GM12878 (cell line): ENCODE results near the gene FUT7. TPM values are rescaled to one million over a fixed set of nuclear protein-coding genes. Genes with fewer than 3 reads are reported as not detected.

Experiments used
- ATAC-seq: fragments of 200-7000 bp; cut with Tn5 transposase; 3 replicates; pipeline ENCODE4 v1.9.1; 2020; ENCODE audit warnings: mild to moderate bottlenecking, moderate library complexity
- BruUV-seq: library from RNA; stranded (reverse); fragments of 400-500 nt; replicated peaks from 2 replicates; lab custom pipeline; 2021; lab: Mats Ljungman, UMichigan
- CTCF ChIA-PET: fragments of 300-600 bp; sonication (Branson Sonifier 250); formaldehyde crosslinking; extraction: SDS; loops from one replicate; lab custom pipeline; 2021; ENCODE audit warnings: inconsistent platforms; lab: Yijun Ruan, JAX
- POLR2A ChIA-PET: fragments of 350-600 bp; formaldehyde crosslinking; extraction: SDS; loops from one replicate; lab custom pipeline; 2021; ENCODE audit warnings: inconsistent platforms; lab: Charles Lee
- RAD21 ChIA-PET: fragments of 300-600 bp; sonication (Branson Sonifier 250); formaldehyde crosslinking; loops from one replicate; lab custom pipeline; 2023; ENCODE audit warnings: antibody characterized with exemption; ENCODE audit not compliant: unreplicated experiment; lab: Charles Lee
- SMC1A ChIA-PET: fragments of 300-600 bp; sonication (Branson Sonifier 250); formaldehyde crosslinking; loops from one replicate; lab custom pipeline; 2023; ENCODE audit not compliant: unreplicated experiment, uncharacterized antibody; lab: Charles Lee
- DNase-seq: peaks from one replicate; pipeline ENCODE4 v3.0.0-alpha.2; 2011; ENCODE audit warnings: low read depth, low spot score
- FAIRE-seq: peaks from 3 replicates; lab custom pipeline; 2011; peaks lifted over from hg19 to GRCh38; lab: Jason Lieb, UNC
- H2AFZ ChIP-seq: 2 replicates; pipeline ENCODE4 v1.6.0; 2011; ENCODE audit warnings: low read depth, low read length, control low read depth; ENCODE audit not compliant: control insufficient read depth
- H3K27ac ChIP-seq: 2 replicates; pipeline ENCODE4 v1.5.1; 2011; ENCODE audit warnings: control low read depth; ENCODE audit not compliant: control insufficient read depth, insufficient read depth
- H3K27me3 ChIP-seq, 2 experiments: replicated peaks in 1 of 2; 2 replicates each; pipeline versions ENCODE4 v1.6.0 to v1.6.1; 2011; ENCODE audit warnings: low read length in 1 of 2; ENCODE audit not compliant: control insufficient read depth in 2 of 2, insufficient read depth in 2 of 2
- H3K36me3 ChIP-seq, 2 experiments: 2 replicates each; pipeline ENCODE4 v1.5.1; 2011; ENCODE audit warnings: low read length in 1 of 2; ENCODE audit not compliant: control insufficient read depth in 2 of 2, insufficient read depth in 2 of 2
- H3K4me1 ChIP-seq: 2 replicates; pipeline ENCODE4 v1.6.1; 2011; ENCODE audit warnings: mild to moderate bottlenecking, low read length, moderate library complexity, mixed read lengths; ENCODE audit not compliant: control insufficient read depth, insufficient read depth
- H3K4me2 ChIP-seq: 2 replicates; pipeline ENCODE4 v1.6.0; 2011; ENCODE audit warnings: control low read depth; ENCODE audit not compliant: control insufficient read depth, insufficient read depth
- H3K4me3 ChIP-seq: fragments of 200-600 bp; sonication (generic); 2 replicates; pipeline ENCODE4 v1.5.1; 2016
- H3K79me2 ChIP-seq: 2 replicates; pipeline ENCODE4 v1.6.0; 2011; ENCODE audit warnings: low read length; ENCODE audit not compliant: control insufficient read depth, insufficient read depth
- H3K9ac ChIP-seq: 2 replicates; pipeline ENCODE4 v1.8.0; 2011; ENCODE audit warnings: low read length, control low read depth, mixed read lengths; ENCODE audit not compliant: control insufficient read depth, insufficient read depth
- H3K9me3 ChIP-seq: replicated peaks from 3 replicates; pipeline ENCODE4 v1.5.1; 2011; ENCODE audit warnings: mild to moderate bottlenecking, low read length; ENCODE audit not compliant: control insufficient read depth, insufficient read depth
- H4K20me1 ChIP-seq: 2 replicates; pipeline ENCODE4 v1.6.0; 2011; ENCODE audit not compliant: control insufficient read depth, insufficient read depth
- BACH1 ChIP-seq: fragments of 450-650 bp; IDR thresholded peaks from 2 replicates; pipeline ENCODE4 v1.6.1; 2017; ENCODE audit warnings: mild to moderate bottlenecking, borderline replicate concordance
- BCL3 ChIP-seq: IDR thresholded peaks from 2 replicates; pipeline ENCODE4 v1.6.1; 2011; ENCODE audit warnings: borderline replicate concordance, low read depth, mild to moderate bottlenecking, moderate library complexity, low read length; ENCODE audit not compliant: insufficient read depth, poor library complexity, severe bottlenecking
- BHLHE40 ChIP-seq, 2 experiments: fragments of 450-650 bp in 1 of 2; IDR thresholded peaks; 2 replicates each; pipeline ENCODE4 v1.6.1; 2011 to 2017; ENCODE audit warnings: low read depth in 2 of 2, borderline replicate concordance in 1 of 2, improper control_type of control experiment in 1 of 2, low read length in 1 of 2, mild to moderate bottlenecking in 1 of 2
- CHD2 ChIP-seq: IDR thresholded peaks from 2 replicates; pipeline ENCODE4 v1.6.1; 2011; ENCODE audit warnings: low read depth, low read length, improper control_type of control experiment, borderline replicate concordance
- DPF2 ChIP-seq: fragments of 450-650 bp; IDR thresholded peaks from 2 replicates; pipeline ENCODE4 v1.6.1; 2017; ENCODE audit warnings: mild to moderate bottlenecking
- ESRRA ChIP-seq: IDR thresholded peaks from 2 replicates; pipeline ENCODE4 v1.6.1; 2012; ENCODE audit warnings: mild to moderate bottlenecking, low read length, improper control_type of control experiment
- MEF2B ChIP-seq: fragments of 450-650 bp; IDR thresholded peaks from 2 replicates; pipeline ENCODE4 v1.6.1; 2018; ENCODE audit warnings: mild to moderate bottlenecking, moderate library complexity; ENCODE audit not compliant: partially characterized antibody, poor library complexity, severe bottlenecking
- MLLT1 ChIP-seq: fragments of 450-650 bp; IDR thresholded peaks from 2 replicates; pipeline ENCODE4 v1.6.1; 2016; ENCODE audit warnings: mild to moderate bottlenecking
- MYC ChIP-seq: IDR thresholded peaks from 2 replicates; pipeline ENCODE4 v1.6.1; 2011; ENCODE audit warnings: mild to moderate bottlenecking, low read length, moderate library complexity, inconsistent platforms; ENCODE audit not compliant: insufficient read depth, insufficient replicate concordance, insufficient read length, severe bottlenecking
- NFYA ChIP-seq: IDR thresholded peaks from 2 replicates; pipeline ENCODE4 v1.6.1; 2011; ENCODE audit warnings: low read depth, mild to moderate bottlenecking, low read length, improper control_type of control experiment, borderline replicate concordance
- PBX3 ChIP-seq: IDR thresholded peaks from 2 replicates; pipeline ENCODE4 v1.6.1; 2011; ENCODE audit warnings: mild to moderate bottlenecking, low read depth, low read length, moderate library complexity; ENCODE audit not compliant: insufficient replicate concordance
- RAD21 ChIP-seq: IDR thresholded peaks from 2 replicates; pipeline ENCODE4 v1.6.1; 2011; ENCODE audit warnings: mild to moderate bottlenecking, low read depth, low read length, moderate library complexity; ENCODE audit not compliant: insufficient read depth
- RCOR1 ChIP-seq: conservative IDR thresholded peaks from 2 replicates; pipeline ENCODE4 v1.6.1; 2012; ENCODE audit warnings: low read depth, low read length, improper control_type of control experiment
- SIX5 ChIP-seq: IDR thresholded peaks from 2 replicates; pipeline ENCODE4 v1.6.1; 2011; ENCODE audit warnings: mild to moderate bottlenecking, low read depth, low read length, moderate library complexity; ENCODE audit not compliant: severe bottlenecking
- SMARCA5 ChIP-seq: fragments of 450-650 bp; IDR thresholded peaks from 2 replicates; pipeline ENCODE4 v1.6.1; 2017; ENCODE audit warnings: mild to moderate bottlenecking
- SMC3 ChIP-seq: IDR thresholded peaks from 2 replicates; pipeline ENCODE4 v1.6.1; 2011; ENCODE audit warnings: low read length, improper control_type of control experiment, borderline replicate concordance
- SPI1 ChIP-seq: IDR thresholded peaks from 2 replicates; pipeline ENCODE4 v1.6.1; 2011; ENCODE audit warnings: low read depth, mild to moderate bottlenecking, low read length, moderate library complexity, borderline replicate concordance; ENCODE audit not compliant: insufficient read depth
- ZBED1 ChIP-seq: IDR thresholded peaks from 2 replicates; pipeline ENCODE4 v1.6.1; 2016; ENCODE audit warnings: borderline replicate concordance
- ZNF274 ChIP-seq: IDR thresholded peaks from one replicate; pipeline ENCODE4 v1.8.0; 2011; ENCODE audit not compliant: insufficient read length, insufficient read depth
- WGBS: methylation state at CpG from one replicate; pipeline ENCODE4 v1.1.6; 2016; ENCODE audit warnings: low lambda C conversion rate; ENCODE audit not compliant: insufficient replicate concordance, insufficient coverage; ENCODE audit errors: missing lambda C conversion rate; 5-methylcytosine and 5-hydroxymethylcytosine counted together
- in situ Hi-C: fragments of 300-500 bp; cut with MboI; formaldehyde crosslinking; loops from 9 replicates; pipeline ENCODE4 v1.14.3; 2018; ENCODE audit warnings: mixed read lengths
- intact Hi-C: fragments of 100-400 bp; cut with micrococcal nuclease; formaldehyde crosslinking; loops from one replicate; pipeline ENCODE4 v1.14.2; 2022; ENCODE audit not compliant: unreplicated experiment
- polyA plus RNA-seq, 11 experiments: library from polyadenylated mRNA; depleted of rRNA in 4 of 11; unstranded in 6 of 11; stranded (reverse) in 5 of 11; fragments of >200 nt; fragmentation: Nextera tagmentation in 4 of 11; fragmentation: Illumina TruSeq in 1 of 11; extraction: Ambion mirVana in 4 of 11; extraction: Trizol in 1 of 11; gene quantifications; 1 replicate in 1 of 11; 2 replicates in 10 of 11; pipeline versions ENCODE4 v1.2.1 to v1.2.3, GENCODE V29; 2011 to 2016; ENCODE audit warnings: inconsistent platforms in 2 of 11, missing spikeins in 2 of 11, low read depth in 1 of 11
- total RNA-seq, 4 experiments: library from RNA; depleted of rRNA in 3 of 4; stranded (reverse); fragments of >200 nt in 3 of 4; fragmentation: Illumina TruSeq in 1 of 4; extraction: Trizol in 1 of 4; gene quantifications; 2 replicates each; pipeline versions ENCODE4 v1.2.1 to v1.2.3, GENCODE V29; 2013 to 2021

The FUT7 gene
- total and polyA plus RNA-seq, 10 of the 15 experiments (the other 5 are each of a cell fraction or from before 2014, with no cell fraction given), result 0.04 to 0.62 (median 0.20) TPM; not detected in 2

GRCh38 chr9:137076636-137077009 is 44.7 kb upstream of the FUT7 start:
- Histone ChIP-seq H3K4me1 (peaks cover 18% of the 10 kb centered on the region), H3K9me3 (no peaks in the 10 kb centered on the region), H3K79me2 (peaks cover 8% of the 10 kb centered on the region), H3K4me3 (peak overlapping the region; percentile 80), H3K4me2 (peak overlapping the region; percentile 67), H3K27me3 (no peaks in the 10 kb centered on the region), H4K20me1 (no peaks in the 10 kb centered on the region; the same call in 1 of the 2 replicates), H3K36me3 (peaks cover 0 to 5% of the 10 kb centered on the region in 2 experiments; a peak in 2 of 4 replicates), H2AFZ (peak overlapping the region; percentile 79), H3K27ac (peak overlapping the region; percentile 57), H3K9ac (peak overlapping the region; percentile 38)
- in situ Hi-C loops (no loop called here), intact Hi-C loops (no loop called here)
- CTCF ChIA-PET, result interaction anchor here (1.1 to 1.7 kb wide), 6 partner anchors 9 to 234 kb away, joined by 3 to 11 read pairs (median 4); partner anchors contain the start of genes AJM1 and MAN1B1
- no peak for DNase-seq
- SMC1A ChIA-PET, result interaction anchor here (0.8 to 2.1 kb wide), 3 partner anchors 9 to 39 kb away, joined by 3 to 11 read pairs (median 4); partner anchors contain the start of gene MAN1B1
- POLR2A ChIA-PET, result interaction anchor here (0.6 to 1.8 kb wide), 5 partner anchors 8 to 164 kb away, joined by 3 to 11 read pairs (median 6); partner anchors contain the start of genes MAN1B1 and TUBB4B
- RAD21 ChIA-PET, result interaction anchor here (0.5 to 1.6 kb wide), 6 partner anchors 9 to 148 kb away, joined by 3 to 9 read pairs (median 4); partner anchors contain the start of gene MAN1B1
- no TSS peak for BruUV-seq
- no peak for ATAC-seq
- 76% methylated on average over 15 of the region's 15 CpGs for WGBS
- FAIRE-seq, result no peak
- TF ChIP-seq SMC3 (no peak), MLLT1 (0 out of 2 replicates have a peak, but pooled peaks have one; percentile 36), RAD21 (no peak), MYC (no peak), RCOR1 (no peak), SPI1 (no peak), CHD2 (no peak), NFYA (no peak), SIX5 (no peak), BACH1 (no peak), PBX3 (no peak), ZNF274 (no peak), BCL3 (no peak), DPF2 (no peak), MEF2B (no peak), ESRRA (no peak), SMARCA5 (0 out of 2 replicates have a peak, but pooled peaks have one; percentile 26), ZBED1 (no peak), BHLHE40 (IDR thresholded peaks at IDR 0.05; ENCODE audit: borderline replicate concordance in 1 of 2, low read depth in 2 of 2, low read length in 1 of 2) (peak in 1 of 2 experiments; percentile 50; a peak in 1 of 4 replicates)
